Endodermal cell (in vitro differentiated cells): ENCODE data around the gene PYGB. TPM values are rescaled to one million over a fixed set of nuclear protein-coding genes. Genes with fewer than 3 reads are reported as not detected.

Experiments
- DNase-seq: peaks from one replicate; pipeline ENCODE4 v3.0.0-alpha.2; 2017
- H3K27ac ChIP-seq: 2 replicates; pipeline ENCODE4 v1.5.1; 2013; ENCODE audit warnings: mild to moderate bottlenecking, low read depth, low read length, moderate library complexity
- H3K27me3 ChIP-seq: 2 replicates; pipeline ENCODE4 v1.6.1; 2013; ENCODE audit warnings: mild to moderate bottlenecking, low read length, moderate library complexity; ENCODE audit not compliant: insufficient read depth, control insufficient read depth, poor library complexity, severe bottlenecking
- H3K36me3 ChIP-seq: 2 replicates; pipeline ENCODE4 v1.7.0; 2013; ENCODE audit warnings: mild to moderate bottlenecking, low read length, moderate library complexity; ENCODE audit not compliant: control insufficient read depth, insufficient read depth
- H3K4me1 ChIP-seq: one replicate; pipeline ENCODE4 v1.7.0; 2013; ENCODE audit warnings: low read length; ENCODE audit not compliant: control insufficient read depth, insufficient read depth
- H3K4me3 ChIP-seq: 2 replicates; pipeline ENCODE4 v1.5.1; 2013; ENCODE audit warnings: mild to moderate bottlenecking, low read length, moderate library complexity
- H3K9ac ChIP-seq: 2 replicates; pipeline ENCODE4 v1.6.1; 2013; ENCODE audit warnings: mild to moderate bottlenecking, low read length, moderate library complexity; ENCODE audit not compliant: poor library complexity, severe bottlenecking; ENCODE audit errors: extremely low read depth
- H3K9me3 ChIP-seq: 2 replicates; pipeline ENCODE4 v1.6.1; 2013; ENCODE audit warnings: mild to moderate bottlenecking, low read length, moderate library complexity; ENCODE audit not compliant: control insufficient read depth
- H3K27ac Mint-ChIP-seq: 2 replicates; pipeline ENCODE4 v1.8.0; 2020; ENCODE audit warnings: mixed read lengths
- H3K27me3 Mint-ChIP-seq: 2 replicates; pipeline ENCODE4 v1.8.0; 2021; ENCODE audit warnings: mild to moderate bottlenecking, mixed read lengths; ENCODE audit not compliant: insufficient read depth
- H3K36me3 Mint-ChIP-seq: 2 replicates; pipeline ENCODE4 v1.8.0; 2020; ENCODE audit warnings: low read depth, mixed read lengths
- H3K4me1 Mint-ChIP-seq: 2 replicates; pipeline ENCODE4 v1.8.0; 2020; ENCODE audit warnings: mixed read lengths
- H3K4me3 Mint-ChIP-seq: 2 replicates; pipeline ENCODE4 v1.8.0; 2020; ENCODE audit warnings: mild to moderate bottlenecking, moderate library complexity, mixed read lengths
- H3K9me3 Mint-ChIP-seq: 2 replicates; pipeline ENCODE4 v1.8.0; 2020; ENCODE audit warnings: mild to moderate bottlenecking, mixed read lengths
- WGBS, 2 experiments: methylation state at CpG; one replicate each; pipeline versions ENCODE4 v1.1.5 to v1.1.7; 2013; ENCODE audit warnings: missing lambda C conversion rate in 2 of 2, mixed read lengths in 1 of 2; ENCODE audit not compliant: insufficient coverage in 1 of 2, insufficient read length in 1 of 2; 5-methylcytosine and 5-hydroxymethylcytosine counted together
- total RNA-seq, 2 donors: library from RNA; stranded (reverse); fragmentation: NEBNext Ultra II Directional in 1 of 2; extraction: Animal tissue kit (Norgen Biotek cat#: 25700) in 1 of 2; gene quantifications; 2 replicates in 1 of 2; 3 replicates in 1 of 2; pipeline ENCODE4 v1.2.1, GENCODE V29; 2021
- TF ChIP-seq, protein P1 (sequence below): fragments of 200-600 bp; sonication (generic); conservative IDR thresholded peaks from 2 replicates; pipeline ENCODE4 v1.5.0; 2021; ENCODE audit warnings: antibody characterized with exemption, mild to moderate bottlenecking

PYGB gene
- total RNA-seq, 2 donors from 2014 or later = 59.3 to 66.8 TPM

GRCh38 chr20:25320035-25320800 is 72.3 kb downstream of the PYGB start:
- Mint-ChIP-seq H3K4me3 (no peak overlapping the region), H3K4me1 (peaks cover 9% of the 10 kb centered on the region), H3K36me3 (peaks cover 39% of the 10 kb centered on the region), H3K9me3 (no peaks in the 10 kb centered on the region), H3K27me3 (no peaks in the 10 kb centered on the region), H3K27ac (no peak overlapping the region)
- no peak for DNase-seq
- H3K27me3 ChIP-seq = no peaks in the 10 kb centered on the region
- WGBS, 2 experiments = 93 to 96% methylated on average over 7 to 13 of the region's 13 CpGs
- H3K9ac ChIP-seq = no peak overlapping the region
- TF ChIP-seq, protein P1, sequence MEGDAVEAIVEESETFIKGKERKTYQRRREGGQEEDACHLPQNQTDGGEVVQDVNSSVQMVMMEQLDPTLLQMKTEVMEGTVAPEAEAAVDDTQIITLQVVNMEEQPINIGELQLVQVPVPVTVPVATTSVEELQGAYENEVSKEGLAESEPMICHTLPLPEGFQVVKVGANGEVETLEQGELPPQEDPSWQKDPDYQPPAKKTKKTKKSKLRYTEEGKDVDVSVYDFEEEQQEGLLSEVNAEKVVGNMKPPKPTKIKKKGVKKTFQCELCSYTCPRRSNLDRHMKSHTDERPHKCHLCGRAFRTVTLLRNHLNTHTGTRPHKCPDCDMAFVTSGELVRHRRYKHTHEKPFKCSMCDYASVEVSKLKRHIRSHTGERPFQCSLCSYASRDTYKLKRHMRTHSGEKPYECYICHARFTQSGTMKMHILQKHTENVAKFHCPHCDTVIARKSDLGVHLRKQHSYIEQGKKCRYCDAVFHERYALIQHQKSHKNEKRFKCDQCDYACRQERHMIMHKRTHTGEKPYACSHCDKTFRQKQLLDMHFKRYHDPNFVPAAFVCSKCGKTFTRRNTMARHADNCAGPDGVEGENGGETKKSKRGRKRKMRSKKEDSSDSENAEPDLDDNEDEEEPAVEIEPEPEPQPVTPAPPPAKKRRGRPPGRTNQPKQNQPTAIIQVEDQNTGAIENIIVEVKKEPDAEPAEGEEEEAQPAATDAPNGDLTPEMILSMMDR = no peak
- no peaks in the 10 kb centered on the region for H3K9me3 ChIP-seq
- no peak overlapping the region for H3K4me3 ChIP-seq
- H3K36me3 ChIP-seq = peaks cover 16% of the 10 kb centered on the region
- H3K4me1 ChIP-seq = no peaks in the 10 kb centered on the region
- H3K27ac ChIP-seq = no peak overlapping the region

DNA sequence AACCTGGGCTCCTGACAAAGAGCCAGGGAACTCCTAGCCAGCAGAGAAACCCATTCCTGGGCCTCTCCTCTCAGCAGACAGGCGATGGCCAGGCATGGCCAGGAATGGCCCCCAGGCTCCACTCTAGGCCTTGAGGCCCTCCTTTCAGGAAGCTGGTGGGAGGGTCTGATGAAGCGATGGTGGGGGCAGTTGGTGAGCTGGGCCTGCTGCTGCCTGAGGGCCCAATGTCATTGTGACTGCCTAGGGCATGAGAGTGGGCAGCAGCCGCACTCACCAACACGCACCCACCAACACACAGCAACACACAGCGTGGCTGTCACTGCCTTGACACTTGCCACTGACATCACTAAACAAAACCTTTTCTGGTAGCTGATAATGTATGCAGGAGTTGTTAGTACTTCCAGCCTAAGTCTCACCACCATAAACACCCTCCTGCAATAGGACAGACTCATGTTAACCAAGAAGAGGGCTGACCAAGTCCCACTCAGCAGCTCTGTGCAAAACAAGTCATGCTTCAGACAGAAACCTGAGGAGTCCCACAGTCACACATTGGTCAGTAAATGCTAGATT is 73.5 kb downstream of the PYGB start:
- no peaks in the 10 kb centered on the region for H3K9me3 Mint-ChIP-seq
- Histone ChIP-seq H3K9me3 (no peaks in the 10 kb centered on the region), H3K4me1 (no peaks in the 10 kb centered on the region), H3K9ac (no peak overlapping the region), H3K4me3 (no peak overlapping the region), H3K27me3 (no peaks in the 10 kb centered on the region), H3K36me3 (peaks cover 16% of the 10 kb centered on the region), H3K27ac (no peak overlapping the region)
- 95 to 100% methylated on average over 1 to 5 of the region's 5 CpGs for WGBS, 2 experiments
- DNase-seq = peak; percentile 29
- no peaks in the 10 kb centered on the region for H3K27me3 Mint-ChIP-seq
- H3K4me1 Mint-ChIP-seq = peaks cover 9% of the 10 kb centered on the region
- no peak overlapping the region for H3K27ac Mint-ChIP-seq
- peaks cover 31% of the 10 kb centered on the region for H3K36me3 Mint-ChIP-seq
- H3K4me3 Mint-ChIP-seq = no peak overlapping the region
- TF ChIP-seq, protein P1 = no peak

DNA sequence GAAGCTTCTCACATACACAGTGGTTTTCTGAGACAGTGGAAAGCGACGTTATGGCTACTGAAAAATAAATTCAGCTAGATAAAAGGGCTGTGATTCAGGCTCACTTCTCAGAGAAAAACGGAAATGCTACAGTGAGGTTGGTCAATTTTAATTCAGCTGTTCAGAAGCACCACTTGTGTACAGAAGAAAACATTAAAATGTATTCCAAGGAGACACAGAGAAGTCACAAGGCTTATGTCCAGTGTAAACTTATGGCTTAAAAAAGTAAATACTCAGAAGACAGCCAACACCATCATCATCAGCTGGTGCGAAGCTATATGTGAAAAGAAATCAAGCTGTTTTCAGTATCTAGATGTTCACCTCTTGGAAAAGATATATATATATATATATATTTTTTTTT is 74.1 kb downstream of the PYGB start:
- Mint-ChIP-seq H3K9me3 (no peaks in the 10 kb centered on the region), H3K36me3 (peaks cover 27% of the 10 kb centered on the region), H3K27ac (no peak overlapping the region), H3K27me3 (no peaks in the 10 kb centered on the region), H3K4me3 (no peak overlapping the region), H3K4me1 (peaks cover 9% of the 10 kb centered on the region)
- no peak overlapping the region for H3K9ac ChIP-seq
- H3K4me1 ChIP-seq = no peaks in the 10 kb centered on the region
- H3K9me3 ChIP-seq = no peaks in the 10 kb centered on the region
- DNase-seq = no peak
- no peak overlapping the region for H3K27ac ChIP-seq
- 73 to 91% methylated on average over 1 to 4 of the region's 4 CpGs for WGBS, 2 experiments
- H3K36me3 ChIP-seq = peaks cover 16% of the 10 kb centered on the region
- TF ChIP-seq, protein P1 = no peak
- no peak overlapping the region for H3K4me3 ChIP-seq
- no peaks in the 10 kb centered on the region for H3K27me3 ChIP-seq
